Prostate gland (tissue), 2 donors: ENCODE measurements around the gene RCC2. TPM values are rescaled to one million over a fixed set of nuclear protein-coding genes. Genes with fewer than 3 reads are reported as not detected.

ENCODE experiments used
- DNase-seq: peaks from one replicate; pipeline ENCODE4 v3.0.0-alpha.2; 2019; ENCODE audit warnings: low spot score
- H3K27ac ChIP-seq, 2 donors: fragments of 200-600 bp; sonication (generic); 2 replicates each; pipeline ENCODE4 v1.5.1; 2017 to 2019
- H3K27me3 ChIP-seq: fragments of 200-600 bp; sonication (generic); replicated peaks from 2 replicates; pipeline ENCODE4 v1.5.1; 2019; ENCODE audit not compliant: insufficient read depth
- H3K36me3 ChIP-seq, 2 donors: fragments of 200-600 bp; sonication (generic); 1 replicate in 1 of 2; 2 replicates in 1 of 2; pipeline versions ENCODE4 v1.5.1 to v1.8.1; 2017 to 2019
- H3K4me1 ChIP-seq: fragments of 200-600 bp; sonication (generic); replicated peaks from 2 replicates; pipeline ENCODE4 v1.5.1; 2019
- H3K4me3 ChIP-seq, 2 donors: fragments of 200-600 bp; sonication (generic); 2 replicates each; pipeline ENCODE4 v1.5.1; 2017 to 2019
- H3K9me3 ChIP-seq: fragments of 200-600 bp; sonication (generic); 2 replicates; pipeline ENCODE4 v1.5.1; 2017
- POLR2A ChIP-seq: fragments of 450-650 bp; IDR thresholded peaks from one replicate; pipeline ENCODE4 v1.6.1; 2016; ENCODE audit warnings: antibody characterized with exemption, mild to moderate bottlenecking
- POLR2AphosphoS5 ChIP-seq: sonication (generic); formaldehyde crosslinking; IDR thresholded peaks from one replicate; pipeline ENCODE4 v1.6.1; 2017; ENCODE audit warnings: antibody characterized with exemption
- WGBS: methylation state at CpG from one replicate; pipeline ENCODE4 v1.1.5; 2018; 5-methylcytosine and 5-hydroxymethylcytosine counted together
- intact Hi-C: fragments of 100-400 bp; cut with DNase I; formaldehyde crosslinking; loops from one replicate; pipeline ENCODE4 v1.14.2; 2022
- total RNA-seq, 2 donors: library from RNA; depleted of rRNA; stranded (reverse); fragments of >200 nt; gene quantifications; one replicate each; pipeline ENCODE4 v1.1.0, GENCODE V29; 2016
- TF ChIP-seq, protein P1 (sequence below), 4 experiments: fragments of 200-600 bp in 2 of 4; fragments of 450-650 bp in 2 of 4; sonication (generic) in 2 of 4; IDR thresholded peaks; 1 replicate in 3 of 4; 2 replicates in 1 of 4; pipeline ENCODE4 v1.5.1; 2016 to 2019; ENCODE audit warnings: antibody characterized with exemption in 4 of 4, mild to moderate bottlenecking in 2 of 4, moderate library complexity in 2 of 4

The RCC2 gene
- total RNA-seq, 2 donors from 2014 or later = 42.6 to 65.4 TPM

DNA sequence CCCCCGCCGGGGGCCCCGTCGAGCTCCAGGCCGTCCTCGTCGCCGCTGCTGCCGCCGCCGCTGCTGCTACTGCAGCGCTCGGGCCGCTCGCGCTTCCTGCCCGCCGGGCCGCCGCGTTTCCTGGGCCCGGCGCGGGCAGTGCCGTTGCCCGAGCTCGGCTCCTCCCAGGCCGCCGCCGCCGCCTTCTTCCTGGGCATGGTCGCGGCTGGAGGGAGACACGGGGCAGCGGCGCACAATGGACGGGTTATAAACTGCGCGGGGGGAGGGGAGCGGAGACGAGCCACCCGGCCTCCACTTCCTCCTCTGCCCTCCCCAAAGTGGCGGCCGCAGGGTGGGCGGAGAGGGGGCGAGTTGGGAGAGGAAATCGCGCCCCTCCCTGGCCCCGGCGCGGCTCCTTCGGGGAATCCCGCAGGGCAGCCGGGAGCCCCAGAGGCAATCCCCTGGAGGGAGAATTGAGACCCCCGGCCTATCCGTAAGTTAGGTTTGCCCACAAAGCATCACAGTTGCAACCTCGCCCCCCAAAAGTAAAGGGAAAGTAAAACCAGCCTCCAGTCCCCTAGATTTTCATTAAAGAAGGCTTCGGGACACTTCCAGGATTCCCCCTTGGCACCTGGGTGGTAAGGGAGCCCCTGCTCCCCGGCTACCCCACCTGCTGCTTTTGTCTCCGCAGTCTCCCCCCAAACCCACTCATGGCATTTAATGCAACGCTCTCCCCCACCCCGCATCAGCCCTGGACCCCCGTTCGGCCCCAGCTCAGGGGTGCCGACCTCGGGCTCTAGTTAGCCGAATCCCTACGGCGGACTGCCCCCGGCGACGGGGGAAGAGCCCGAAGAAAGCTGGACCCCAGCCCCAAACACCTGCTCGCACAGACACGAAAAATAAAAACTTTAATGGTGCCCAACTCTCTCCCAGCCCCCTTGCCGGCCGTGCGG, 893 bp downstream of the RCC2 start:
- under 1% methylated on average over 69 of the region's 78 CpGs for WGBS
- Histone ChIP-seq H3K4me3 (peak overlapping the region; percentile 63 to 68), H3K27me3 (no peaks in the 10 kb centered on the region), H3K36me3 (no peaks in the 10 kb centered on the region), H3K9me3 (no peaks in the 10 kb centered on the region), H3K27ac (peak overlapping the region; percentile 75 to 81), H3K4me1 (peaks cover 6% of the 10 kb centered on the region)
- TF ChIP-seq POLR2AphosphoS5 = peak; percentile 5
- TF ChIP-seq POLR2A = no peak
- peak; percentile 54 for DNase-seq
- intact Hi-C loops = loop anchor here (2.0 kb wide), 1 partner anchor 14 kb away; no protein-coding TSS in a partner anchor

DNA sequence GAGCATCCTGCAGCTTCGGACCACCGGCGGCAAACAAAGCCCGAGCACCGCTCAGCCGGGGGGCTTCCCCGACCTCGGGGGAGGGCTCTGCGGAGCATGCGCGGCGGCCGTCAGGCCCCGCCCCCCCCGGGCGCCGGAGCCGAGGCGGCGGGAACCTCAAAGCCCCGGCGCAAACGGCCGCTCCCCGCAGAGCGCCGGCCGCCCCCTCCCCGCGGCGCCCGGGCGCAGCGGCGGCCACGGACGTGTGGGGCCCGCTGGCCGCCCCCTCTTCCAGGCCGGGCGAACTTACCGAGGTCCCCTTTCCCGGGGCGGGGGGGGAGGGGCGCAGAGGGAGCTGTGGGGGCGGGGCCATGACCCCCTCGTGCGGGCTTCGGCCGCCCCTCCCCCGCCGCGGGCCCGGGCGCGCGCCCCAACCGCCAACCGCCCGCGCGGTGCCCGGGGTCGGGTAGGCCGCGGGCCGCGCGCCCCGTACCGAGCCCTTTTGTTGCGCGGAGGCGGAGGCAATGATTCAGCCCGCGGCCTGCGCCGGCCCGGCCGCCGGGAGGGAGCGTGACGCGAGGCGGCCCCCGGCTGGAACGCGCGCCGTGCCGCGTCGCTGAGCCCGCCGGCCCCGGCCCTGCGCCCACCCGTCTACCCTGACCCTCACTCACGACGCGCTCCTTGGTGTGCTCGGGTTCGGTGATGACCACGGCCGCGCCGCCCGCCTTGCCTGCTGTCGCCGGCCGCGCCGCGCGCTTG, 1.7 kb downstream of the RCC2 start:
- no peak for TF ChIP-seq POLR2AphosphoS5
- TF ChIP-seq POLR2A = no peak
- TF ChIP-seq, protein P1, sequence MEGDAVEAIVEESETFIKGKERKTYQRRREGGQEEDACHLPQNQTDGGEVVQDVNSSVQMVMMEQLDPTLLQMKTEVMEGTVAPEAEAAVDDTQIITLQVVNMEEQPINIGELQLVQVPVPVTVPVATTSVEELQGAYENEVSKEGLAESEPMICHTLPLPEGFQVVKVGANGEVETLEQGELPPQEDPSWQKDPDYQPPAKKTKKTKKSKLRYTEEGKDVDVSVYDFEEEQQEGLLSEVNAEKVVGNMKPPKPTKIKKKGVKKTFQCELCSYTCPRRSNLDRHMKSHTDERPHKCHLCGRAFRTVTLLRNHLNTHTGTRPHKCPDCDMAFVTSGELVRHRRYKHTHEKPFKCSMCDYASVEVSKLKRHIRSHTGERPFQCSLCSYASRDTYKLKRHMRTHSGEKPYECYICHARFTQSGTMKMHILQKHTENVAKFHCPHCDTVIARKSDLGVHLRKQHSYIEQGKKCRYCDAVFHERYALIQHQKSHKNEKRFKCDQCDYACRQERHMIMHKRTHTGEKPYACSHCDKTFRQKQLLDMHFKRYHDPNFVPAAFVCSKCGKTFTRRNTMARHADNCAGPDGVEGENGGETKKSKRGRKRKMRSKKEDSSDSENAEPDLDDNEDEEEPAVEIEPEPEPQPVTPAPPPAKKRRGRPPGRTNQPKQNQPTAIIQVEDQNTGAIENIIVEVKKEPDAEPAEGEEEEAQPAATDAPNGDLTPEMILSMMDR (IDR thresholded peaks at IDR 0.05) = no peak
- Histone ChIP-seq H3K4me1 (peaks cover 6% of the 10 kb centered on the region), H3K36me3 (no peaks in the 10 kb centered on the region), H3K4me3 (peak overlapping the region; percentile 63 to 68), H3K27me3 (no peaks in the 10 kb centered on the region), H3K9me3 (no peaks in the 10 kb centered on the region), H3K27ac (peak overlapping the region; percentile 75 to 81)
- no peak for DNase-seq
- intact Hi-C loops = loop anchor here (2.0 kb wide), 1 partner anchor 13 kb away; no protein-coding TSS in a partner anchor
- under 1% methylated on average over 55 of the region's 115 CpGs for WGBS

DNA sequence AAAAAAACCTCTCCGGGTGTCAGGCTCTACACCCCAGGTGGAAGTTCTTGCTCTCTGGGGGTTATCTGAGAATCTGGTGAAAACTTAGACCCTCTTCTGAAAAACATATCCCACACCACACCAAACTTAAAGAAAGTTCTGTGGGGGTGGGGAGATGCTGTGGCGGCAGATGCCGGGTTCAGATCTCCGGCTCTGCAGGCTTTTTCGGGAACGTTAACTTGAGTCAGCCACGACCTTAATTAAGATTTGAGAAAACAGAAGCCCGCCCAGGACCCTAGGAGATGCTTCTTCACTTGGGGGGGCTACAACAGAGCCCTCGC, 2.3 kb downstream of the RCC2 start:
- Histone ChIP-seq H3K27ac (peak overlapping the region; percentile 49 to 81), H3K27me3 (no peaks in the 10 kb centered on the region), H3K36me3 (no peaks in the 10 kb centered on the region), H3K9me3 (no peaks in the 10 kb centered on the region), H3K4me1 (peaks cover 6% of the 10 kb centered on the region), H3K4me3 (peak overlapping the region; percentile 63 to 68)
- no peak for TF ChIP-seq POLR2AphosphoS5
- TF ChIP-seq POLR2A = no peak
- TF ChIP-seq, protein P1 (IDR thresholded peaks at IDR 0.05) = no peak
- no peak for DNase-seq
- 1% methylated on average over 9 of the region's 9 CpGs for WGBS
- intact Hi-C loops = no loop called here

DNA sequence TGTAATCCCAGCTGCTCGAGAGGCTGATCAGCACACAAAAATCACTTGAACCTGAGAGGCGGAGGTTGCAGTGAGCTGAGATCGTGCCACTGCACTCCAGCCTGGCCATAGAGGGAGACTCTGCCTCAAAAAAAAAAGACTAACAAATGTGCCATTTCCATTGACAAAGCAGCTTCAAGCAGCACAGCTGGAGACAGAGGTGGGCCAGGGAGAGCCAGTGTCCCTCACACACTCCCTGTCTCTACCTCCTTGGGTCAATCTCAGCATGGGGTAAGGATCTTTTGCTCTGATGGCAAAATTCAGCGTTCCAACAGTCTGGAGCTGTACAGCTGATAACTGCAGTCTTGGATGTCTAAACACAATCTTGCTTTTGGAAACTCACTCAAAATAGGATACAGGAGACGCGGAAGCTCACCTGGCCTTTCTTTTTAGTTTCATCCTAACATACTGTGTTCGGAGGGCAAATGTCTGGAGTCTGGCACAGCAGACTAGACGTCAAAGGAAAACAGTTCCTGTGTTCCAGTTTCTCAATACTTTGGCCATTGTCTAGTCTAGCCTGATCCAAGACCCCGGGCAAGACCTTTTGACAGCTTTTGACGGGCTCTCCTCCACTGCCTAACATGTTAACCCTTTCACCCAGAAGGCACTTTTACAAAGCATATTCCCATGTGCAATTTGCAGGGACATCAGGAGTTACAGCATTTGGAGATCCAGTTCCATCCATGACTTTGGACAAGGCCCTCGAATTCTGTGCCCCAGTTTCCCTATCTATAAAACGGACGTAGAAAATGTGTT, 2.9 kb downstream of the RCC2 start:
- TF ChIP-seq, protein P1 (IDR thresholded peaks at IDR 0.05) = no peak
- TF ChIP-seq POLR2A (no peak), POLR2AphosphoS5 (no peak)
- Histone ChIP-seq H3K4me1 (peaks cover 6% of the 10 kb centered on the region), H3K27me3 (no peaks in the 10 kb centered on the region), H3K9me3 (no peaks in the 10 kb centered on the region), H3K27ac (peak overlapping the region; percentile 49 to 81), H3K4me3 (peak overlapping the region; percentile 63 to 68), H3K36me3 (no peaks in the 10 kb centered on the region)
- no peak for DNase-seq
- intact Hi-C loops = no loop called here
- WGBS = 49% methylated on average over 13 of the region's 13 CpGs

DNA sequence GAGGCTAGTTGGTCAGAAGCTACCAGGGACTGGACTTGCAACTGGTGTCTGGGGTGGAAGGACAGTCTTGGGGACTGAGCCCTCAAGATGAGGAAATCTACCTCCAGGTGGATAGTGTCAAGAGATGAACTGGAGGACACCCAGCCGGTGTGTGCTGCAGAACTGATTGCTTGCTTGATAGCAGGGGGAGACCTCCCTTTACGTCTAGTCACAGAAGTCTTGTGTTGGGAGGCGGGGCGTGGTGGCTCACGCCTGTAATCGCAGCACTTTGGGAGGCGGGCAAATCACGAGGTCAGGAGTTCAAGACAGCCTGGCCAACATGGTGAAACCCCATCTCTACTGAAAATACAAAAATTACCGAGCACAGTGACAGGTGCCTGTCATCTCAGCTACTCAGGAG, 4.9 kb downstream of the RCC2 start:
- no peaks in the 10 kb centered on the region for H3K36me3 ChIP-seq
- no peaks in the 10 kb centered on the region for H3K9me3 ChIP-seq
- no peak overlapping the region for H3K27ac ChIP-seq
- no peak overlapping the region for H3K4me3 ChIP-seq
- H3K4me1 ChIP-seq = peaks cover 6% of the 10 kb centered on the region
- intact Hi-C loops = no loop called here
- TF ChIP-seq, protein P1 (IDR thresholded peaks at IDR 0.05) = no peak
- TF ChIP-seq POLR2AphosphoS5 = no peak
- TF ChIP-seq POLR2A = no peak
- no peak for DNase-seq
- 72% methylated on average over 9 of the region's 9 CpGs for WGBS
- no peaks in the 10 kb centered on the region for H3K27me3 ChIP-seq
